Retina (tissue), 1 donor: Measurements from ENCODE around the gene CREBBP.

Experiments
- DNase-seq: peaks from one replicate; pipeline ENCODE4 v3.0.0-alpha.2; 2016

CREBBP gene

GRCh38 chr16:3879258-3879886 is 1.1 kb downstream of the CREBBP start:
- DNase-seq, result peak; percentile 48

GRCh38 chr16:3878610-3879009 is 1.9 kb downstream of the CREBBP start:
- no peak for DNase-seq

- DNase-seq, result no peak
Measured at GRCh38 chr16:3876695-3877094, 3.8 kb downstream of the CREBBP start.

- DNase-seq, result no peak
Measured at GRCh38 chr16:3876160-3876559, 4.4 kb downstream of the CREBBP start.

- DNase-seq, result no peak
Measured at GRCh38 chr16:3874794-3875692, 5.5 kb downstream of the CREBBP start.

- no peak for DNase-seq
Measured at GRCh38 chr16:3874242-3874641, 6.3 kb downstream of the CREBBP start.

GRCh38 chr16:3873482-3874173 is 6.9 kb downstream of the CREBBP start:
- no peak for DNase-seq

- no peak for DNase-seq
Measured at GRCh38 chr16:3872216-3872895, 8.2 kb downstream of the CREBBP start.

GRCh38 chr16:3868967-3869366 is 11.5 kb downstream of the CREBBP start:
- DNase-seq, result no peak

- no peak for DNase-seq
Measured at GRCh38 chr16:3868556-3868955, 12.0 kb downstream of the CREBBP start.

GRCh38 chr16:3866703-3867431 is 13.6 kb downstream of the CREBBP start:
- no peak for DNase-seq

- DNase-seq, result no peak
Measured at GRCh38 chr16:3865241-3865640, 15.3 kb downstream of the CREBBP start.

- no peak for DNase-seq
Measured at GRCh38 chr16:3864562-3864961, 16.0 kb downstream of the CREBBP start.

GRCh38 chr16:3863587-3863986 is 16.9 kb downstream of the CREBBP start:
- no peak for DNase-seq

GRCh38 chr16:3861808-3862451 is 18.6 kb downstream of the CREBBP start:
- peak; percentile 23 for DNase-seq

GRCh38 chr16:3859889-3860288 is 20.6 kb downstream of the CREBBP start:
- no peak for DNase-seq

- no peak for DNase-seq
Measured at GRCh38 chr16:3858801-3859200, 21.7 kb downstream of the CREBBP start.

- DNase-seq, result no peak
Measured at GRCh38 chr16:3857189-3858043, 23.1 kb downstream of the CREBBP start.

- DNase-seq, result no peak
Measured at GRCh38 chr16:3856367-3857141, 24.0 kb downstream of the CREBBP start.
